ENCODE data around the gene LRRC47.

The LRRC47 gene

GRCh38 chr1:3785456-3786157 lies 10.7 kb downstream of the LRRC47 start:
- peaks cover 29% of the 10 kb centered on the region for H3K36me3 Mint-ChIP-seq (ENCODE audit: low read depth)
- H3K27me3 Mint-ChIP-seq (ENCODE audit: low read depth): no peaks in the 10 kb centered on the region
- H3K27ac Mint-ChIP-seq: no peak overlapping the region
- H3K9me3 Mint-ChIP-seq: no peaks in the 10 kb centered on the region
- peaks cover 14% of the 10 kb centered on the region for H3K4me1 Mint-ChIP-seq (ENCODE audit: low read depth)
- H3K4me3 Mint-ChIP-seq: no peak overlapping the region

- H3K9me3 Mint-ChIP-seq: no peaks in the 10 kb centered on the region
- H3K27me3 Mint-ChIP-seq (ENCODE audit: low read depth): no peaks in the 10 kb centered on the region
- H3K36me3 Mint-ChIP-seq (ENCODE audit: low read depth): peaks cover 34% of the 10 kb centered on the region
- H3K4me1 Mint-ChIP-seq (ENCODE audit: low read depth): peaks cover 14% of the 10 kb centered on the region
- no peak overlapping the region for H3K27ac Mint-ChIP-seq
- H3K4me3 Mint-ChIP-seq: no peak overlapping the region
Measured at GRCh38 chr1:3785045-3785444, 11.3 kb downstream of the LRRC47 start.

GRCh38 chr1:3783651-3784474 lies 12.4 kb downstream of the LRRC47 start:
- Mint-ChIP-seq H3K27ac (no peak overlapping the region), H3K4me1 (ENCODE audit: low read depth) (peaks cover 14% of the 10 kb centered on the region), H3K4me3 (no peak overlapping the region), H3K36me3 (ENCODE audit: low read depth) (peaks cover 39% of the 10 kb centered on the region), H3K27me3 (ENCODE audit: low read depth) (no peaks in the 10 kb centered on the region), H3K9me3 (no peaks in the 10 kb centered on the region)

GRCh38 chr1:3780901-3781300 lies 15.4 kb downstream of the LRRC47 start:
- no peaks in the 10 kb centered on the region for H3K4me1 Mint-ChIP-seq (ENCODE audit: low read depth)
- H3K9me3 Mint-ChIP-seq: no peaks in the 10 kb centered on the region
- no peak overlapping the region for H3K27ac Mint-ChIP-seq
- H3K4me3 Mint-ChIP-seq: no peak overlapping the region
- peaks cover 33% of the 10 kb centered on the region for H3K36me3 Mint-ChIP-seq (ENCODE audit: low read depth)
- H3K27me3 Mint-ChIP-seq (ENCODE audit: low read depth): no peaks in the 10 kb centered on the region

GRCh38 chr1:3779912-3780416 lies 16.3 kb downstream of the LRRC47 start:
- H3K27ac Mint-ChIP-seq: no peak overlapping the region
- peaks cover 27% of the 10 kb centered on the region for H3K36me3 Mint-ChIP-seq (ENCODE audit: low read depth)
- no peak overlapping the region for H3K4me3 Mint-ChIP-seq
- no peaks in the 10 kb centered on the region for H3K27me3 Mint-ChIP-seq (ENCODE audit: low read depth)
- H3K9me3 Mint-ChIP-seq: no peaks in the 10 kb centered on the region
- peaks cover 2% of the 10 kb centered on the region for H3K4me1 Mint-ChIP-seq (ENCODE audit: low read depth)

GRCh38 chr1:3779265-3779911 lies 16.9 kb downstream of the LRRC47 start:
- Mint-ChIP-seq H3K9me3 (no peaks in the 10 kb centered on the region), H3K36me3 (ENCODE audit: low read depth) (peaks cover 22% of the 10 kb centered on the region), H3K27me3 (ENCODE audit: low read depth) (no peaks in the 10 kb centered on the region), H3K4me3 (no peak overlapping the region), H3K4me1 (ENCODE audit: low read depth) (peaks cover 2% of the 10 kb centered on the region), H3K27ac (no peak overlapping the region)

- H3K36me3 Mint-ChIP-seq (ENCODE audit: low read depth): peaks cover 18% of the 10 kb centered on the region
- no peaks in the 10 kb centered on the region for H3K9me3 Mint-ChIP-seq
- H3K4me1 Mint-ChIP-seq (ENCODE audit: low read depth): peaks cover 2% of the 10 kb centered on the region
- no peak overlapping the region for H3K27ac Mint-ChIP-seq
- no peaks in the 10 kb centered on the region for H3K27me3 Mint-ChIP-seq (ENCODE audit: low read depth)
- H3K4me3 Mint-ChIP-seq: no peak overlapping the region
Measured at GRCh38 chr1:3778590-3779264, 17.6 kb downstream of the LRRC47 start.

GRCh38 chr1:3777647-3778589 lies 18.4 kb downstream of the LRRC47 start:
- H3K4me3 Mint-ChIP-seq: no peak overlapping the region
- H3K27ac Mint-ChIP-seq: no peak overlapping the region
- H3K4me1 Mint-ChIP-seq (ENCODE audit: low read depth): peaks cover 2% of the 10 kb centered on the region

GRCh38 chr1:3777078-3777547 lies 19.2 kb downstream of the LRRC47 start:
- peaks cover 14% of the 10 kb centered on the region for H3K36me3 Mint-ChIP-seq (ENCODE audit: low read depth)
- no peaks in the 10 kb centered on the region for H3K9me3 Mint-ChIP-seq
- H3K27ac Mint-ChIP-seq: no peak overlapping the region
- H3K4me1 Mint-ChIP-seq (ENCODE audit: low read depth): peaks cover 2% of the 10 kb centered on the region
- H3K27me3 Mint-ChIP-seq (ENCODE audit: low read depth): no peaks in the 10 kb centered on the region
- H3K4me3 Mint-ChIP-seq: no peak overlapping the region

More at GRCh38 chr1:3777647-3778589, 18.4 kb downstream of the LRRC47 start:
- Mint-ChIP-seq H3K27me3 (ENCODE audit: low read depth) (no peaks in the 10 kb centered on the region), H3K9me3 (no peaks in the 10 kb centered on the region), H3K36me3 (ENCODE audit: low read depth) (peaks cover 18% of the 10 kb centered on the region)

GRCh38 chr1:3776231-3776961 lies 19.9 kb downstream of the LRRC47 start:
- Mint-ChIP-seq H3K4me3 (no peak overlapping the region), H3K9me3 (no peaks in the 10 kb centered on the region), H3K4me1 (ENCODE audit: low read depth) (peaks cover 2% of the 10 kb centered on the region), H3K27me3 (ENCODE audit: low read depth) (no peaks in the 10 kb centered on the region), H3K36me3 (ENCODE audit: low read depth) (peaks cover 14% of the 10 kb centered on the region), H3K27ac (no peak overlapping the region)

- Mint-ChIP-seq H3K9me3 (no peaks in the 10 kb centered on the region), H3K36me3 (ENCODE audit: low read depth) (peaks cover 11% of the 10 kb centered on the region), H3K27me3 (ENCODE audit: low read depth) (no peaks in the 10 kb centered on the region), H3K27ac (no peak overlapping the region), H3K4me1 (ENCODE audit: low read depth) (peaks cover 2% of the 10 kb centered on the region), H3K4me3 (no peak overlapping the region)
Measured at GRCh38 chr1:3775490-3776230, 20.6 kb downstream of the LRRC47 start.

GRCh38 chr1:3774946-3775489 lies 21.3 kb downstream of the LRRC47 start:
- H3K9me3 Mint-ChIP-seq: no peaks in the 10 kb centered on the region
- H3K4me1 Mint-ChIP-seq (ENCODE audit: low read depth): peaks cover 2% of the 10 kb centered on the region
- H3K4me3 Mint-ChIP-seq: no peak overlapping the region
- H3K27me3 Mint-ChIP-seq (ENCODE audit: low read depth): no peaks in the 10 kb centered on the region
- H3K36me3 Mint-ChIP-seq (ENCODE audit: low read depth): peaks cover 5% of the 10 kb centered on the region
- H3K27ac Mint-ChIP-seq: no peak overlapping the region
